GM06990 (cell line): ENCODE results near the gene ZFPL1.

Experiments
- DNase-seq: peaks from one replicate; pipeline ENCODE4 v3.0.0-alpha.2; 2011; ENCODE audit not compliant: insufficient read length; ENCODE audit errors: extremely low read depth
- H3K27me3 ChIP-seq: replicated peaks from 2 replicates; pipeline ENCODE4 v1.6.0; 2011; ENCODE audit warnings: low read length; ENCODE audit not compliant: control insufficient read depth, insufficient read depth
- H3K36me3 ChIP-seq: 2 replicates; pipeline ENCODE4 v1.5.1; 2011; ENCODE audit warnings: low read length; ENCODE audit not compliant: control insufficient read depth, insufficient read depth
- H3K4me3 ChIP-seq: replicated peaks from 2 replicates; pipeline ENCODE4 v1.5.1; 2011; ENCODE audit warnings: low read depth, mild to moderate bottlenecking, control low read depth, low read length
- CTCF ChIP-seq: IDR thresholded peaks from 2 replicates; pipeline ENCODE4 v1.5.1; 2011; ENCODE audit warnings: low read length, control low read depth, mild to moderate bottlenecking, inconsistent platforms; ENCODE audit not compliant: insufficient read depth, poor library complexity, severe bottlenecking

ZFPL1 gene

GRCh38 chr11:65087216-65087615 is 3.2 kb downstream of the ZFPL1 start:
- H3K27me3 ChIP-seq: no peaks in the 10 kb centered on the region
- no peak for TF ChIP-seq CTCF
- DNase-seq: no peak
- no peak overlapping the region for H3K4me3 ChIP-seq
- peaks cover 26% of the 10 kb centered on the region for H3K36me3 ChIP-seq

GRCh38 chr11:65087827-65088226 is 3.8 kb downstream of the ZFPL1 start:
- no peak overlapping the region for H3K4me3 ChIP-seq
- no peak for DNase-seq
- H3K36me3 ChIP-seq: peaks cover 26% of the 10 kb centered on the region
- H3K27me3 ChIP-seq: no peaks in the 10 kb centered on the region
- TF ChIP-seq CTCF: no peak

GRCh38 chr11:65089621-65090020 is 5.6 kb downstream of the ZFPL1 start:
- TF ChIP-seq CTCF: no peak
- H3K27me3 ChIP-seq: no peaks in the 10 kb centered on the region
- H3K4me3 ChIP-seq: no peak overlapping the region
- peaks cover 26% of the 10 kb centered on the region for H3K36me3 ChIP-seq
- no peak for DNase-seq

- no peak for DNase-seq
- no peak for TF ChIP-seq CTCF
- no peaks in the 10 kb centered on the region for H3K27me3 ChIP-seq
Observed at GRCh38 chr11:65090628-65091027, 6.6 kb downstream of the ZFPL1 start.

GRCh38 chr11:65095427-65095826 is 11.4 kb downstream of the ZFPL1 start:
- Histone ChIP-seq H3K27me3 (no peaks in the 10 kb centered on the region), H3K36me3 (peaks cover 5% of the 10 kb centered on the region), H3K4me3 (no peak overlapping the region; the same call in 1 of the 2 replicates)
- no peak for DNase-seq
- TF ChIP-seq CTCF: no peak

More at GRCh38 chr11:65090628-65091027, 6.6 kb downstream of the ZFPL1 start:
- H3K4me3 ChIP-seq: no peak overlapping the region
- peaks cover 26% of the 10 kb centered on the region for H3K36me3 ChIP-seq
